Measurements from ENCODE around the gene GPR26.

Gene GPR26

DNA sequence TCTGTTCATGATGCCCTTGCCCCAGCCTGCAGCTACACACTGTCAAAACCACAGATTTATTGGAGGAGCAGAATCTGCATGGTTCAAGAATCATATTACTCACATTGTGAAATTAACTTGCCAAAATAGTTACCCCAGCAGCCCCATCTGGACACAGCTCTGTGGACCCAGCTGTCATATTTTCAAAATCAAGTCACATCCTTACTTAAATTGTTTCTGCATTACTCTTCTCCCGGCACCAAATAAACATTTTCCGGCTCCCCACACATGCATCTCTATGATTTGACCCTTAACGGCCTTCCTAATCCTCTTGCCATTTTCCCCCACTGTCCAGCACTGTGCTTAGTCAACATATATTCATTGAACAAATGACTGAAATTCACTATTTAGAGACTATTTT lies 43.8 kb upstream of the GPR26 start:
- peak; percentile 76 for DNase-seq (ENCODE audit: low read depth)
- TF ChIP-seq, protein P1, sequence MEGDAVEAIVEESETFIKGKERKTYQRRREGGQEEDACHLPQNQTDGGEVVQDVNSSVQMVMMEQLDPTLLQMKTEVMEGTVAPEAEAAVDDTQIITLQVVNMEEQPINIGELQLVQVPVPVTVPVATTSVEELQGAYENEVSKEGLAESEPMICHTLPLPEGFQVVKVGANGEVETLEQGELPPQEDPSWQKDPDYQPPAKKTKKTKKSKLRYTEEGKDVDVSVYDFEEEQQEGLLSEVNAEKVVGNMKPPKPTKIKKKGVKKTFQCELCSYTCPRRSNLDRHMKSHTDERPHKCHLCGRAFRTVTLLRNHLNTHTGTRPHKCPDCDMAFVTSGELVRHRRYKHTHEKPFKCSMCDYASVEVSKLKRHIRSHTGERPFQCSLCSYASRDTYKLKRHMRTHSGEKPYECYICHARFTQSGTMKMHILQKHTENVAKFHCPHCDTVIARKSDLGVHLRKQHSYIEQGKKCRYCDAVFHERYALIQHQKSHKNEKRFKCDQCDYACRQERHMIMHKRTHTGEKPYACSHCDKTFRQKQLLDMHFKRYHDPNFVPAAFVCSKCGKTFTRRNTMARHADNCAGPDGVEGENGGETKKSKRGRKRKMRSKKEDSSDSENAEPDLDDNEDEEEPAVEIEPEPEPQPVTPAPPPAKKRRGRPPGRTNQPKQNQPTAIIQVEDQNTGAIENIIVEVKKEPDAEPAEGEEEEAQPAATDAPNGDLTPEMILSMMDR (IDR thresholded peaks at IDR 0.05; ENCODE audit: control insufficient read depth, insufficient read depth, low read depth, low read length, missing control alignments), result no peak
- no peak overlapping the region for H3K4me3 ChIP-seq (ENCODE audit: control insufficient read depth, low read depth, low read length)

DNA sequence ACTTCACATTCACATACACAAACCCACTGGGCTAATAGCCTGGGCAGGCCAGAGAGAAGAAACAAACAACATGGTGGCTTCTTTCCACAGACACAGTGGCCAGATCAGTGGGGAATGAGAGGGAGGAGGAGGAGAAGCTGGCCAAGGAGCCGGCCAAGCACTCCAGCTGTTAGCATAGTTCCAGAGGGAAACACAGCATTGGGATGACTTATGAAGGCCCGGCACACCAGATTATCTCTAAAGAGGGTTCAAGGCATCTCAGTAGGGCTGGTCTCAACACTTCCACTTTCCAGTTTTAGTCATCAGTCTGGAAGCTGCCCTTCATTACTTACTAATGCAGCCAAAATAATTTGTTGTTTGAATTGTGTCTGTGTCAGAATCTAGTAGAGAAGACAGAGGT lies 42.1 kb upstream of the GPR26 start:
- H3K4me3 ChIP-seq (ENCODE audit: control insufficient read depth, low read depth, low read length), result no peak overlapping the region
- no peak for DNase-seq (ENCODE audit: low read depth)
- TF ChIP-seq, protein P1 (IDR thresholded peaks at IDR 0.05; ENCODE audit: control insufficient read depth, insufficient read depth, low read depth, low read length, missing control alignments), result no peak

DNA sequence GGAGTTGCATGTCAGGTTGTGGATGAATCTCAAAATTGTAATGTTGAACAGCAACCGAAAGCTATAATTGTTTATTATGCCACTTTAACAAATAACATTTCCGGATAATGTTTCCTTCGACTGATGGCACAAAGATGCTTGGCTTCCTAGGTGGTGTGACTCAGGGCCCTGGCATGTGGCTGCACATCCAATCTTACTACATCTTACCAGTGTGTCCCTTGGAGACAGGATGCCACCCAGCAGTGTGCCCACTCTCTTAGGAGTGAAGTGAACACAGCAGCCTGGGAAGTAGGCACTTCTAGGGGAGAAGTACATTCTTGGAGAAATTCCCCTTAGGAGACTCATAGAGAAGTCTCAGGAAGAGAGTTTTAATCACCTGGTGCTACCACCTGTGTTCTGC lies 33.0 kb upstream of the GPR26 start:
- H3K4me3 ChIP-seq (ENCODE audit: control insufficient read depth, low read depth, low read length), result no peak overlapping the region
- DNase-seq (ENCODE audit: low read depth), result no peak
- TF ChIP-seq, protein P1 (IDR thresholded peaks at IDR 0.05; ENCODE audit: control insufficient read depth, insufficient read depth, low read depth, low read length, missing control alignments), result no peak

DNA sequence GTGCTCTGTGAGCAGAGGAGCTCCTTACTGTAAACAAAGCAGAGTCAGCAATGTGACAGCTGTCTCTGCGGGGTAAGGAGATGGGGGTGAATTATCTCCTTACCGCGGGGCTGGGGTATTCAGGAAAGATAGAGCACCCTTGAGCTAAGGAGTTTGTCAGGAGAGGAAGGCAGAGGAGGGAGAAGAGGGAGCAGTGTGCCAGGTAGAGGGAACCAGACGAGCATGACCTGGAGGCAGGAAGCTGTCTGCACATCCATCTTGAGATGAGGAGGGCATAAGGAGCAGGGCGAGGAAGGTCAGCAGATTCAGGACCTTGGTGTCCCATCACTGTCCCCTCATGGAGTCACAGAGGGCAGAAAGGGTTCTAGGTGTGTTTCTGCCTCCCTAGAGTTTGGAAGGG lies 32.5 kb upstream of the GPR26 start:
- no peak overlapping the region for H3K4me3 ChIP-seq (ENCODE audit: control insufficient read depth, low read depth, low read length)
- DNase-seq (ENCODE audit: low read depth), result no peak
- TF ChIP-seq, protein P1 (IDR thresholded peaks at IDR 0.05; ENCODE audit: control insufficient read depth, insufficient read depth, low read depth, low read length, missing control alignments), result no peak

DNA sequence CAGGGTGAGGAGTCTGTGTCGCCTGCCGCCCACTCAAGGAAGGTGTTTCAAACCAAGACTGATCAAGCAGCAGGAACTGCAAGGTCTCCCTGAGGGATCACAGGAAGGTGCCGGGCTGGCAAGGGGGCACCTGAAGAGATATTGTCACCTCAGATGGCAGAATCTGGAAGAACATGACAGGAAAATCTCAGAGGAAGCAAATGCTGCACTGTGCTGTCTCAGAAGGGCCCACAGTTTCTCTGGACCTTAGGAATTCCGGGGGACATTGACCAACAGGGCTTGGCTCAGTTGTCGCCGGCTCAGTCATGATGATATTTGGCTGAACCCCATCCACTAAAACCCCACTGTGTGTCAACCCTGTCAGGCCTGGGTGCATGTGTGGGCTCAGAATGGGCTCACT lies 31.9 kb upstream of the GPR26 start:
- H3K4me3 ChIP-seq (ENCODE audit: control insufficient read depth, low read depth, low read length), result no peak overlapping the region
- TF ChIP-seq, protein P1 (IDR thresholded peaks at IDR 0.05; ENCODE audit: control insufficient read depth, insufficient read depth, low read depth, low read length, missing control alignments), result no peak
- DNase-seq (ENCODE audit: low read depth), result no peak

DNA sequence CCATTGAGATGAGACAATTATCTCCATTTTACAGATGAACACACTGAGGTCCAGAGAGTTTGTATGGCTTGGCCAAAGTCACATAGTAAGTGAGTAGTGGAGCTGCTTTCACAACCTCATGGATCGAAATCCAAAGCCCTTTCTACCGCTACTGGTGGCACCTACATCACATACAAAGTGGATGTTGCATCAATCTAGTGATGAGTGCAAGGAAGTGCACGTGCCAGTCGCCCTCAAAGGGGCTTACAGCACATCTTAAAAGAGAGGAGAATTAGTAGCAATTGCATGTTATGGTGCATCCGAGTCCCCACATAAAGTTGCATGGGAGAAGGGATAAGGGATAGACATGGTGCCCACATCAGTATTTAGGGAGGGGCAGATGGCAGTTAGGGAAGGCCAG lies 31.0 kb upstream of the GPR26 start:
- TF ChIP-seq, protein P1 (IDR thresholded peaks at IDR 0.05; ENCODE audit: control insufficient read depth, insufficient read depth, low read depth, low read length, missing control alignments), result no peak
- H3K4me3 ChIP-seq (ENCODE audit: control insufficient read depth, low read depth, low read length), result no peak overlapping the region
- DNase-seq (ENCODE audit: low read depth), result no peak

DNA sequence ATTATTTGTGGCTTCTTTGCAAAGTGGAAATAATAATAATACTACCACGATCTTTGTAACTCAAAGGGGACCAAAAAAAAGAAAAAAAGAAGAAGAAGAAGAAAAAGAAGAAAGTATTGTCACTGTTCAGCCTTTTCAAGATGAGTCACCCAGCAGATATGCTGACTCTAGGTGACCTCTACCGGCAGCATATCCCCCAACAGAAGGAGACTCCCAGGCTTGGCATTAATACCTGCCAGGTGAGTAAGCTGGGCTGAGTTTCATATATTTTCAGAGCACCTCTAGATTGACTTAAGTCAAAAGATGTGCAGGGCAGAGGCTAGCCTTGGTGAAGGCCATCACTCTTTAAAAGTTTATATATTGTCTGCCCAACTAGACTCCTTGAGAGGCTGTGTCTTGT lies 30.4 kb upstream of the GPR26 start:
- H3K4me3 ChIP-seq (ENCODE audit: control insufficient read depth, low read depth, low read length), result no peak overlapping the region
- DNase-seq (ENCODE audit: low read depth), result no peak
- TF ChIP-seq, protein P1 (IDR thresholded peaks at IDR 0.05; ENCODE audit: control insufficient read depth, insufficient read depth, low read depth, low read length, missing control alignments), result no peak
